HG02759 (cell line): ENCODE data around the gene MYT1.
A peak's percentile ranks its signal among the peaks of the same experiment; 100 is the strongest.

Source experiments
- ATAC-seq: cut with Tn5 transposase; IDR thresholded peaks from one replicate; pipeline ENCODE4 v1.9.1; 2021; ENCODE audit warnings: mild to moderate bottlenecking, moderate library complexity; ENCODE audit not compliant: unreplicated experiment

MYT1 gene

DNA sequence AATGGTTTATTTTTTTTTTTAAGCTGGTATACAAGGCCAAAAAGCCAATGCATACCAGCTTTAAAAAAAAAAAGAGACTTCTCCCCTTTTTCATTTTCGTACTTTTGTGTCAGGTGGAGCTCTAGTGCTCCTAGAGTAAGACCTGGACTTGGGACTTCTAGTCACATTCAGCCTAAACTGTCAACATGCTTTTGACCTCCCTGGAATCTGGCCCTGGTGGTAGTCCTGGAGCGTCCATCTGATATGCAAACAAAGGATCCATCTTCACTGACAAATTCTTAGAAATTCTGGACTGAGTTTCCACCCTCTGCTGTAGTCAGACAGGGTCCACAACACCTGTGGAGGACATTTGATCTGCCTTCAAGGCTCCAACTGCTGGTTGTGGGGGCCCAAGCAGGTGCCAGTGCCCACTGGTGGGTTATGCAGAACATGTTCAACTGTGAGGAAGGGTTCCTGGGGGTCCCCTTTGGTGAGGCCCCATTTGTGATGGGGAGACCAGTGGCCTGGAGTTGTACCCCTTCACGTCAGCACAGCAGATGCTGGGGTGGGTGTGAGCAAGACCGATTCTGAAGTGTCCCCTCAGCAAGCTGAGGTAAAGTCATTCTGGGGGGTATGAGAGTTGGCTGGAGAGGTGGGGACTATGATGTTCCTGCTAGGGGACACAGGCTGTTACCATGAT, 78.7 kb downstream of the MYT1 start:
- no peak for ATAC-seq

DNA sequence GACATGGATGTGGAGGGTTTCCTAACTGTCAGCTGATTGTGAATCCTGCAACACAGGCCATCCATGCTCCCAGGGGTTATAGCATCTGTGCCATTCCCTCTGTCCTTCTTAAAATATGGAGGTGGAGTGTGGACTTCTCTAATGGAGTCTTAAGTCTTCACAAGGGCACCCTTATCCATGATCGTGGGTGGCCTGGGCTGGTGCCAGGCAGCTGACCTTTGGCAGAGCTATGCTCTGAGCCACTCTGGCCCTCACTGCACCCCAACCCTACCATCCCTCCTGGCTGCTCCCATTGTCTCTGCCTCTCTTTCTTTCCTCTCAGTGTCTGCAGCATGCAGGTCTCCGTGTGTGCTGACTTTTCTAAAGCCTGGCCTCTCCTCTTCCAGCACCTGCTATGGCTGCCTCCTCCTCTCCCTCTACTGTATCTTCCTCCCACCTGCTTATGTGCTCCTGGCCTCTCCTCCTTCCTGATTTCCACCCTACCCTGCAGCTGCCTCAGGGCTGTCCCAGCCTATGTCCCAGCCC, 80.1 kb downstream of the MYT1 start:
- ATAC-seq: no peak

DNA sequence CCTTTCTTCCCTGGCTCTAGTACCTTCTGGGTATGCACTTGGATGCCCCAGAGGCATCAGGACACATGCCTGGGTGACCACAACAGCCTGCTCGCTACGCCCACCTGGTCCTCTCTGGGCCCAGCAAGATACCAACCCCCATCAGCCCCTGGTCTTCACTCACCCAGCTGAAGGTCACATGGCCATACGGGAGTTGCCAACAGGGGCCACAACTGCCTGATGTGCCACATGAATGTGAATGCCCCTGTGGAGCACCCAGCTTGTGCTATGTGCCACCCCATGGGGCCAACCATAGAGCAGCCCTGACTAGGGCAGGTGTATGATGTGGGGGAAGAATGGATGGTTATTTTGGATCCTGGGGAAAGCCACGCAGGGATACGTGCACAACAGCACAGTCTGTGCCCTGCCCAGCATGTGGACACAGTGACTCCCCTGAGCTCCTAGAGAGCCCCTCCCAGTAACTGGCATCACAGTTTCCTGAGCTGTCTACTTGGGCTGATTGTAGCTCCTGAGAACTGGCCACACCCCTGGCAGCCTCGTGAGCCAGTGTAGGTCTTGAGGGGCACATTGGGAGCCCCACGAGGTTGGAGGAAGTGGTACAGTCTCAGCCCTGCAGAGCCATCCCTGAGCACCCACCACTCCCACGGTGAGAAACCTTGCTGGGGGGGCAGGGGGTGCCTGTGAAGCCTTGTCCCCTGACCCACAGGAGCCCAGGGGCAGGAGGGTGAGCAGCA, 80.8 kb downstream of the MYT1 start:
- no peak for ATAC-seq

DNA sequence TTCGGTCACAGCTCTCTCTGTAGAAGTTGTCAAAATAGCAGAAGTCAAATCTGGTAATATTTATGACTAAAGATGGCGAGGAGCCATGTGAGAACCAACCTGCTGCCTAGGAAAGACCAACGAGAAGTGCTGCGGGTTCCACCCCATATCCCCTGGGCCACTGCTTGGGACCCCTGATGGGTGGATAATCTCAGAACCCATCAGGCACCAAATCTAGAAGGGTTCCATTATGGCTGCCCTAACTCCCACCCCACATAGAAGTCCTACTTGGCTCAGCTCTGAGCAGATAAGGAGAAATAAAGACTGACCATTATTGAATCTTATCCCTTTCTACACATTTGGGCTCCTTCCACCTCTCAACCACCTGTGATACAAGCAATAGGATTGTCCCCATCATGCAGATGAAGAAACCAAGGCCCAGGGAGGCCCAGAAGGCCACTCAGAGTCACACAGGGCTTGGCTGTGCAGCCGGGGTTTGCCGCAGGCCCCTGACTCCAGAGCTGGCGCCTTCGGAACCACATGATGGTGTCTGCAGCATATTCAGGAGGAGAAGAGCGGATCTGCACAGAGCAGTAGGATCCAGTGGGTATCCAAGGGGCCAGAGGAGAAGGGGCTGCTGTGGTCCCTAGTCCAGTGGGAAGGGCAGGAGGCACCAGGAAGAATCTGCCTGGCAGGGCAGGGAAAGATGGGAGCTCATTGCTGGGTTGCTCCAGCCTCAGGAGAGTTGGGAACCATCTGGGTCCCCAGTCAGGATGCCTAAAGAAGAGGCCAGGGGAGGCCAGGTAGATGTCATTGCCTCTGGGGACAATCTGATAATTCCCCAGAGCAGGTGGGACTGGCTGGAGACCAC, 81.7 kb downstream of the MYT1 start:
- ATAC-seq: no peak

DNA sequence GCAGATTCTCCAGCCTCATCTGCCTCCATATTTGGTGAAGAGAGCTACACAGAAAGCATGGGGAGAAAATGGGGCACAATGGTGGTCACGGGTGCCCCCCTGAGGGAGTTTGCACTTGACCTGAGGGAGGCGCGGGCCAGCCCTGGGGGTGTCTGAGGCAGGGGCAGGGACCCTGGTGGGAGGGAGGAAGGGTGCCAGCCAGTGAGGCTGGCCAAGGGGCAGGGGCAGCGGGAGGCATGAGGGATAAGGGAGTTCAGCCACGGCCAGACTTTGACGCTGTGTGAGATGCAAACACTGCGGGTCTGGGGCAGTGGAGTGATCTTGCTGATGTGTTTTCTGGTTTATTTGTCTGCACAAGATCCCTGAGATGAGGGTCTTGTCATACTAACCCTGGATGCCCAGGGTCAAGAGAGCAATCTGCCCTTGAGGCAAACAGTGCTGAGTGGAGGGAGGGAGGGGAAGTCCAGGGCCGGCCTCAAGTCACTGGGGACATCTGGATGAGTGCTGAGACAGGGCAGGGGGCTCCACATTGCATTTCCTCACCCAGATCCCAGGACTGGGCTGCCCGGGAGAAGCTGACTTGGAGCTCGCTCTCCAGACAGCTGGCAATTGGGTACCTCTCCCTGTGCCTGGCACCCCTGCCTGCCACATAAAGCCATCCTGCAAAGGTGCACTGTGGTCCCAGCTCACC, 82.5 kb downstream of the MYT1 start:
- no peak for ATAC-seq

DNA sequence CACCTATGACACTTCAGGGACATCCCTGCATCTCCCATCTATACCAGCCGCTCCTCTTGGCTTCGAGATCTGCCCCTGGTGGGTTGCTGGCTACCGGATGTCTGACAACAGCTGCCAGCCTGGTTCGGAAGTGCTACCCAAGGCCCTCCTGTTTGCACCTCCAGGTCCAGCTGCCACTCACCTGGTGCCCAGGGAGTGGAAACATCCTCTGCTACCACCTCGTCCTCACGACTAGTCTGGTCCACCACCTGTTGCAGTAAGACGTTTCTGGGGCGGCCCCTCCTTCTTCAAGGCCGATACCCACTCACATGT, 83.0 kb downstream of the MYT1 start:
- no peak for ATAC-seq

DNA sequence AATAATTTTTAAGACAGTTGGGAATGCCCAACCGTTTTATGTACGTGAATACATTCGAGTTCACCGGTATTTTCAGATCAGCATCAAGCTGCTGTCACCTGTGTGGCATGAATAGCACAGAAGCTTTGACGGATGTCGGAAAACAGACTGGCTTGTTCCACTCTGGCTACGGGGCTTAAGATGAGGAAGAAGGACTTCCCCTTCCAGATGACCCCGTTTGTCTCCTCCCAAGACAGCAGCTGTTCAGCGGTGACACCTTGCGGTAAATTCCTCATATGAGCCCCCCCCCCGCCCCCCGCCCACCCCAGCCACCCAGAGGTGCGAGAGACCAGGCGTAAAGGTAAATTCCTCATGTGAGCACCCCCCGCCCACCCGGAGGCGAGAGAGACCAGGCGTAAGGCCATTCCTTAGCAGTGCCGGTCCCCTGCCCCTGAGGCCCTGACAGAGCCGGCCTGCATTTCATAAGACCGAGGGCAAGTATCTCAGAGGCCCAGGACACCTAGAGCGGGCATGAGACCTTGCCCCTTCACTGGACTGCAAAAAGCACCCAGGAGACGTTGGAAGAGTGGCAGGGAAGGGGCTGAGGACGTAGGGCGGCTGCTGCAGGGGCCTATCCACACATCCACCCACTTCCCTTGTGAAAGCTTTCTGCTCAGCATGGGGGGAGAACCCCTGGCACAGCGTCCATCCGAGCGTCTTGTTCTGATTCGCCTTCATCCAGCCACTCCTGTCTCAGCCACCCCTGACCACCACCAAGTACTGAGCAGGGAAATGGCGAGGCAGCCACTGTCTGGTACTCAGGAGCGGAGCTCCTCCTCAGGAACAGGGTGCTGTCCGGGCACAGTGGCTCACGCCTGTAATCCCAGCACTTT, 84.0 kb downstream of the MYT1 start:
- ATAC-seq: no peak

DNA sequence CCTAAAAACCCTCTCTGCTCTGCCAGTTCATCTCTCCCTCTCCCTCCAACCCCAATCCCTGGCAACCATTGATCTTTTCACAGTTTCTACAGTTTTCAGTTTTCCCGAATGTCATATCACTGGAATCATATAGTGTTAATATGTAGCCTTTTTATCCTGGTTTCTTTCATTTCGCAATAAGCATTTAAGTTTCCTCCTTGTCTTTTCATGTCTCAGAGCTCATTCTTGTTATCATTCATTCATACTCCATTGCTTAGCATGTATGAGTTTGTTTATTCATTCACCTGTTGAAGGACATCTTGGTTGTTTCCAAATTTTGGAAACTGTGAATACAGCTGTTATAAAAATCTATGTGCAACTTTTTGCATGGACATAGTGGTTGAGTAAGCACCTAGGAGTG, 85.8 kb downstream of the MYT1 start:
- no peak for ATAC-seq

DNA sequence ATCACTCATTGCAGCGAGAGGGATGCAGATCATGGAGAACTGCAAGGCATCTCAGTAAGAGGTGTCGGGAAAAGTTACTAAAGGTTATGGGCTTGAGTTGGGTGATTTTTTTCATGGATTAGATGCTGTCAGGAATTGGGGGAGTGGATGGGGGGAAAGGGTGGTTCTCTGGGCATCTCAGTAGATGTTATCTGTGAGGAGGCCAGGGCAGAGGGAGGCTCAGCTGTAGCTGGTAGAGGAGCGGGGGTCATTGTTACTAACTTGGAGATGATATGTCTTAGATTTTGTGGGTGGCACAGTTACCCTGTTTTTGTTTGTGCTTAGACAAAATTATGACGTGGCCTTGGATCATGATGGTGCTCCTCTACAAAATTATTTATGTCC, 88.7 kb downstream of the MYT1 start:
- ATAC-seq: no peak

DNA sequence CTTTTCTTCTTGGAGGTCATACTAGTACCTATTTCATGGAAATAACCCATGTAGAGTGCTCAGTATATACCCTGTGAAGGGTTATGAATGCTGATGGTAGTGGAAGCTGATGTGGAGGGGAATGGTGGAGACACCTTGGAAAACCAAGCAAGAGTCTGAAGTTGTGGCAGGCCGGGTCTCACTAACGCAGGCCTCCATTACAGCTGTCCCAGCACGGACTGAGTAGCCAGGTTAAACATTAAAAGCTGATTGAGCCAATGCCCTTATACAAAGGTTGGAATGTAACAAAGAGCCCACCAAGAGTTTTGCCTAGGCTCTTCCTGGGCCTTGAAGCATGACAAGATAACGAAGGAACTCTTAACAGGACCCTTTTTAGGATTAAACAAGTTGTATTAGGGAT, 89.2 kb downstream of the MYT1 start:
- ATAC-seq: no peak

DNA sequence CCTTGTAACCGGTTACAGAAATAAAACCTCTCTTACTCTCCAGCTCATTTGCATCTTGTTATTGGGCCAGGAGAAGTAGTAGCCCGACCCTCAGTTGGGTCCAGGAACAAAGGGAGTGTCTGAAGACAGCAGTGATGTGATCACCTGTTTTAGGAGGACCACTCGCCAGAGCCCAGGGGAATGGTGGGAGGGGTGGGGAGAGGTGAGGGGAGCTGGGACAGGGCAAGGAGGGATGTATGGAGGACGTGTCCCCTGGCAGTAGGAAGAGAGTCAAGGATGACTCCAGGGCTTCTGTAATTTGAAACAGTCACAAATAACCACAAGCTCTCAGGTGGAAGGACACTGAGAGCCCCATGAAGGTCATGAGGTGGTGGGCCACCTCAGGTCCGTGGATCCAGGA, 89.9 kb downstream of the MYT1 start:
- ATAC-seq: no peak

DNA sequence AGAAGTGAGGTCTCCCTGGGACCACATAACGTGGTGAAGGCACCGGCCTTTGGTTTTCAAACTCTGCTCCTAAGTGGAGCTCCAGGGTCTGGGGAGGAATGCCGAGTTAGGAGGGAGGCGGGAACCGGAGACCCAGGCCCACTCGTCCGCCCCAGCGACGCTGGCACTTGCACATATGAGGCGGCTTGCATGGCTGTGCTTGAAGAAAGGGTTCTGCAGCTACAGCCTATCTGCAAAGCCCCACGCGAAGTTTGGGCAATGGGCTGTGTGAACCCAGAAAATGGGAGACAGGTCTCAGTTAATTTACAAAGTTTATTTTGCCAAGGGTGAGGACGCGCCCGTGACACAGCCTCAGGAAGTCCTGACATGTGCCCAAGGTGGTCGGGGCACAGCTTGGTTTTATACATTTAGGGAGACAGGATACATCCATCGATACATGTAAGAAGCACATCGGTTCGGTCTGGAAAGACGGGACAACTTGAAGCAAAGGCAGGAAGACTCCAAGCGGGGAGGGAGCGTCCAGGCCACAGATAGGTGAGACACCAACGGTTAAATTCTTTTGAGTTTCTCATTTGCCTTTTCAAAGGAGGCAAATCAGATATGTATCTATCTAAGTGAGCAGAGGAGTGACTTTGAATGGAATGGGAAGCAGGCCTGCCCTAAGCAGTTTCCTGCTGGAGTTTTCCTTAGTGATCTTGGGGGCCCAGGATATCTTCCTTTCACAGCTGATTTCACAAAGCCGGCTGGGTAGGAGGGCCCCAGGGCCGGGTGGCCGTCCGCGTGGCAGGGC, 90.5 kb downstream of the MYT1 start:
- no peak for ATAC-seq

DNA sequence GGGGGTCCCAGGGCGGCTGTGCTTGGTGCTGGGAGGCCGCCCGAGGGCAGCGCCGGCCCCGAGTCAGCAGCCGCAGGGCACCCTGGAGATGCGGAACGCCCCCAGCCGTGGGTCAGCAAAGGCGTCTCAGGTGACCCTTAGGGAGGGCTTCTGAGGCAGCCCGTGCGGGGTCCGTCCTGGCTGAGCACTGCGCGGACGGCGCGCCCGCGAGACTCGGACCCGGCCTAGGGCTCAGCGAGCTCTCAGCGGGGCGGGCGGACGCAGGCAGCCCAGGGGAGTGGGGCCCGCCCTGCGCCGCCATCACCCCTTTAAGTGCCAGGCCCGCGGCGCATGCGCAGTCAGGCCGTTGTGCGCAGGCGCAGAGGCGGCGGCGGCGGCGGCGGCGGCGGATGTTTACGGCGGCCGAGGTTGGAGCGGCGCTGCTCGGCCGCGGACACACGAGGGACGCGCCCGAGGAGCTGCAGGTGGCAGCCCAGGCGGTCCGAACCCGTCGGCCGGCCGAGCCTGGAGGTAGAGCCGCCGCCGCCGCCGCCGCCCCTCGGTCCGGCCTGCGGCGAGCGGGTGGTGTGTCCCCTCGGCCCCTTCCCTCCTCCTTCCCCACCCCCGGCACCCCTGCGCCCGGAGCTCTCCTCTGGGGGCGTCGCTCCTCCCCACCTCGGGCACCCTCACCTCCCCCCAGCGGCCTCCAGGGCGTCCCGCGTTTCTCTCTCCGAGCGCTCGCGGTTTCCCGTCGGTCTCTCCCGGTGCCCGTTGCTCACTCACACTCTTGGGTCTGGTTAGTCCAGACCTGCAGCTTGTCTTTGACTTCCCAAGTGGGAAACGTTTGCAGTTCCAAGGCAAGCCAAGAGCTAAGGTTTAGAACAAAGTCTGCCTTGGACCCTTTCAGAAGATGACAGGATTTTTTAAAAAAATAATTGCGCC, 91.4 kb downstream of the MYT1 start, which contains the start of gene PCMTD2:
Gene PCMTD2 (plus strand): TSS at position 388 of the 921 bp plus-strand sequence. CDS start 4,218 bp downstream, outside the sequence.
- ATAC-seq: peak; percentile 83

DNA sequence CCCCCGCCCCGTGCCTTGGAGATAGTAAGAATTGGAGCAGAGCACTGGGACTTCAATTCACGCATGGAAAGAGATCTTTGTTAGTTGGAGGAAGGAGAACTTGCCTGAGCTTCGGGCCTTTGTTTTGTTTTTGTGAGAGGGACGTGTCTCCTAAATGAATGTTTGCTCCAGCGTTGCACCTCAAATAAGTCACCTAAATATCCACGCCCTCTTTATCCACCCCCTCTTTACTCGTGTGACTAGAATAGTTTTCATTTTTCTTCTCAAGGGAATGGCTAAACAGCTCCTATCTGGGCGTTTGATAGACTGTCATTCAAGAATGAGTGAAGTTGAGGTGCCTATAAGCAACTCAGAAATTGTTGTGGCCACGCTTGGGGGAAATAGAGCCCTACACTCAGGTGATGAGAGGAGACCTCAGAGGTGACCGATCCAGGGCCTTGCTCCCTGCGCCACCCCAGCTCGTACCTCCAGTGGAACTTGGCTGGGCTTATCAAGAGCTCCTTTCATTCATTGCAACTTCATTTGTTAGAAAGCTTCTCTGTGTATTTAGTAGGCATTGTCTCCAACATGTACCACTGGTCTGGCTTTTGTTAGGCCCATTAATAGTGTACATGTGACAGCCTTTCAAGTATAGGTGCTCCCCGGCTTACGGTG, 92.2 kb downstream of the MYT1 start:
- no peak for ATAC-seq

DNA sequence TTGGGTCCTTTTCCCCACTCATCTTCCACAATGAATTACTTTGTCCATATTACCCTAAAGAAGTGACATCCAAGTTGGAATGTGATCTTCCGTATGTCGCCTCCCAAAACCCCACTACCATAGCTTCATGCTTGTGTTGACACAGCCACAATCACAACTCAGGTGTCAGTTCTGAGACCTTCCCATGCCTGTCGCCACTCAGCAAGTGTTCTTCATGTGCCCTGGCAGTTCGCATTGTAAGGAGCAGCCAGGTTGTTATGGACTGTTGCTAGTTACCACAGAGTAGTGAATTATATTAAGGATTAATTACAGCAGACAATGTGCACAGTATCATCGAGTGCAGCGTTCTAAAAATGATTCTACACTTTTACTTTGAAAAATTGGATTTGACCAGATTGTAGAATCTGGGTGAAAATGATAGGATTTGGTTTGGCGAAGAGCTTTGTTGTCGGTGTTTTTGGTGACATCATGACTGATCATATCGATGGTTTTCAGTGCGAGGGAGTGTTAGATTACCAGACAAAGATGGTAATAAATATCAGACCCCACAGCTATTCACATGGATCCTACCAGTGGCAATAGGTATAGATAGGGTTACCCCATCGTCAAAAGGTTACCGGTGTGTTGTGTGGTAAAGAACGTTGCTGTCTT, 93.0 kb downstream of the MYT1 start:
- ATAC-seq: no peak

DNA sequence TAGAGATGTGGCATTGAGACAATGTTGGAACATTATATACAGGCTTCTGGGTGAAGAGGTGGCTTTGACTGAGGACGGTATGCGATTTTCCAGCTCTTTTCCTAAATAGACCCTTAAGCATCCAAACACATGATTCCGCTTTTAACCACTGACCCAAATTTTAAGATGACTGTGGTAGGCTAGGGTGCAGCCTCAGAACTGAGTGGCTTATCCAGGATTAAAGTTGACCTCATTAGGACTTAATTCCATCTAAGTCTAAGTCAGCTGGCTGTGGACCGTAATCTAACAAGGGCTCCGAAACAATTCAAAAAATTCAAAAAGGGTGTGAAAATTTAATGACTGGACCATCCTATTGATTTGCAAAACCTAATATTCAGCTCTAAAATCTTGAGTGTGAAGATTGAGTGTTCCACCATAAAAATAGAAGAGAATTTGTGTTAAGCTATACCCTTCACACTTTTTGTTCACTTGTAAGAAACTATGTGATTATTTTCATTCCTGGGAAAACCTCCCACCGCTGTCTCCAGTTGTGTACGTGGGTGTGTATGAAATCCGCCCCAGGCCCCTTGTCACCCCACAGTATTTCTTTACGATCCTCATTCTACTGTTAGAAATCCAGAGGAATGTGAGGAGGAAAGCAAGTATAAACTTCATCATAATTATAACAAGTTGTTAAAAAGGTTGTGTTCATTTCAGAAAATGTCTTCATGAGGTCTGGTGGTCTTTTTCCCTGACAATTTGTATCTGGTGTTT, 94.0 kb downstream of the MYT1 start:
- no peak for ATAC-seq

DNA sequence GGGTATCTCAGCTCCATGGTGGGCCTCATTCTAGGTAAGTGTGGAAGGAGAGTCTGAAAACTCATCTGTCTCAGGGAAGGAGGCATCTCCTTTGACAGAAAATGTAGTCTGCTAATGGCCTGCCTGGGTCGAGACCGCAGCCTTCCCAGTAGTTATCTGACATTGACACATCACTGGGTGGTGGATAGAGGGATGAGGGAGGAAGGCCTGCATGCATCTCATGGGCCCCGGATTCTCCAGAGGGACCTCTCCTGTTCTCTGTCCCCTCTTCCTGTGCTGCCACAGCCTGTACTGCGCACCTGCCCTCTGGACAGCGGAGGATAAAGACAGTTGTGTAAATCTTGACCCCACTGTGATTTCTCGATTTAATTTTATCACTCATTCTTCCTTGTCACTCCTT, 96.0 kb downstream of the MYT1 start:
- no peak for ATAC-seq
